ENCODE results near the gene PPFIA2. TPM values are rescaled to one million over a fixed set of nuclear protein-coding genes. Genes with fewer than 3 reads are reported as not detected.

Gene PPFIA2
- total and polyA plus RNA-seq, 10 of the 15 experiments (the other 5 are each of a cell fraction or from before 2014, with no cell fraction given): 0.06 to 0.39 (median 0.18) TPM; not detected in 6

DNA sequence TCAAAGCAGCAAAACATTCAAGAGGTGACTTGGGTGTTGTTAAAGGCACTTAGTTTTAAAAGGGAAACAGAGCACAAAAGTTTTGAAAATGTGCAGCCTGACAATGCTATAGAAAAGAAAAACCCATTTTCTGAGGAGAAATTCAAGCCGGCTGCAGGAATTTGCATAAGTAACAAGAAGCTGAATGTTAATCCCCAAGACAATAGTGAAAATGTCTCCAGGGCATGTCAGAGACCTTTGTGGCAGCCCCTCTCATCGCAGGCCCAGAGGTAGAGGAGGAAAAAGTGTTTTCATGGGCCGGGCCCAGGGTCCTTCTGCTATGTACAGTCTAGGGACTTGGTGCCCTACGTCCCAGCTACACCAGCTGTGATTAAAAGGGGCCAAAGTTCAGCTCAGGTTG lies 167.9 kb downstream of the PPFIA2 start:
- intact Hi-C loops (cut with micrococcal nuclease; ENCODE audit: unreplicated experiment) (no loop called here), in situ Hi-C loops (cut with MboI) (no loop called here)
- BruUV-seq (replicated peaks): no TSS peak
- ChIA-PET RAD21 (ENCODE audit: unreplicated experiment) (no interaction called here), SMC1A (ENCODE audit: uncharacterized antibody, unreplicated experiment) (no interaction called here), CTCF (no interaction called here), POLR2A (no interaction called here)
- Histone ChIP-seq H3K4me2 (ENCODE audit: control insufficient read depth, insufficient read depth) (no peak overlapping the region), H2AFZ (ENCODE audit: control insufficient read depth, low read depth, low read length) (no peak overlapping the region), H4K20me1 (ENCODE audit: control insufficient read depth, insufficient read depth) (no peaks in the 10 kb centered on the region), H3K4me1 (ENCODE audit: control insufficient read depth, insufficient read depth, low read length) (no peaks in the 10 kb centered on the region), H3K9me3 (replicated peaks; ENCODE audit: control insufficient read depth, insufficient read depth, low read length) (no peaks in the 10 kb centered on the region), H3K4me3 (no peak overlapping the region), H3K36me3 (ENCODE audit: control insufficient read depth in 2 of 2, insufficient read depth in 2 of 2, low read length in 1 of 2) (no peaks in the 10 kb centered on the region), H3K79me2 (ENCODE audit: control insufficient read depth, insufficient read depth, low read length) (no peaks in the 10 kb centered on the region), H3K27me3 (replicated peaks in 1 of 2; ENCODE audit: control insufficient read depth in 2 of 2, insufficient read depth in 2 of 2, low read length in 1 of 2) (no peaks in the 10 kb centered on the region), H3K9ac (ENCODE audit: control insufficient read depth, insufficient read depth, low read length) (no peak overlapping the region), H3K27ac (ENCODE audit: control insufficient read depth, insufficient read depth) (no peak overlapping the region)
- DNase-seq (ENCODE audit: low read depth, low spot score) (no peak), ATAC-seq (no peak), FAIRE-seq (no peak)
- no peak for TF ChIP-seq TCF12 (IDR thresholded peaks at IDR 0.05; ENCODE audit: low read depth, low read length)
- no peak for TF ChIP-seq FOS (IDR thresholded peaks at IDR 0.05; ENCODE audit: borderline replicate concordance, extremely low read depth, insufficient read length)
- no peak for TF ChIP-seq PAX5 (IDR thresholded peaks at IDR 0.05; ENCODE audit: borderline replicate concordance, low read depth, low read length)
- no peak for TF ChIP-seq DPF2 (IDR thresholded peaks at IDR 0.05)
- TF ChIP-seq MEF2B (IDR thresholded peaks at IDR 0.05; ENCODE audit: partially characterized antibody, poor library complexity, severe bottlenecking): no peak
- TF ChIP-seq, protein P1, sequence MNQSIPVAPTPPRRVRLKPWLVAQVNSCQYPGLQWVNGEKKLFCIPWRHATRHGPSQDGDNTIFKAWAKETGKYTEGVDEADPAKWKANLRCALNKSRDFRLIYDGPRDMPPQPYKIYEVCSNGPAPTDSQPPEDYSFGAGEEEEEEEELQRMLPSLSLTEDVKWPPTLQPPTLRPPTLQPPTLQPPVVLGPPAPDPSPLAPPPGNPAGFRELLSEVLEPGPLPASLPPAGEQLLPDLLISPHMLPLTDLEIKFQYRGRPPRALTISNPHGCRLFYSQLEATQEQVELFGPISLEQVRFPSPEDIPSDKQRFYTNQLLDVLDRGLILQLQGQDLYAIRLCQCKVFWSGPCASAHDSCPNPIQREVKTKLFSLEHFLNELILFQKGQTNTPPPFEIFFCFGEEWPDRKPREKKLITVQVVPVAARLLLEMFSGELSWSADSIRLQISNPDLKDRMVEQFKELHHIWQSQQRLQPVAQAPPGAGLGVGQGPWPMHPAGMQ (IDR thresholded peaks at IDR 0.05; ENCODE audit: borderline replicate concordance): no peak
- no peak for TF ChIP-seq SMC3 (IDR thresholded peaks at IDR 0.05; ENCODE audit: borderline replicate concordance, low read length)
- TF ChIP-seq CEBPB (IDR thresholded peaks at IDR 0.05; ENCODE audit: borderline replicate concordance in 1 of 2, low read depth in 2 of 2, low read length in 2 of 2): no peak
- no peak for TF ChIP-seq EGR1 (IDR thresholded peaks at IDR 0.05; ENCODE audit: borderline replicate concordance in 1 of 2, low read depth in 2 of 2, low read length in 2 of 2)
- no peak for TF ChIP-seq ATF7 (IDR thresholded peaks at IDR 0.05; ENCODE audit: low read depth)
- TF ChIP-seq POLR2AphosphoS5 (IDR thresholded peaks at IDR 0.05; ENCODE audit: low read length): no peak
- no peak for TF ChIP-seq RCOR1 (conservative IDR thresholded peaks at IDR 0.05; ENCODE audit: low read depth, low read length)
- TF ChIP-seq STAT3 (IDR thresholded peaks at IDR 0.05; ENCODE audit: low read depth, low read length): no peak
- TF ChIP-seq NR2C1 (IDR thresholded peaks at IDR 0.05): no peak
- no peak for TF ChIP-seq POU2F2 (IDR thresholded peaks at IDR 0.05; ENCODE audit: borderline replicate concordance, low read depth, low read length)
- TF ChIP-seq REST (IDR thresholded peaks at IDR 0.05; ENCODE audit: low read depth, low read length): no peak
- no peak for TF ChIP-seq BCL11A (IDR thresholded peaks at IDR 0.05; ENCODE audit: low read depth, low read length)
- no peak for TF ChIP-seq RFX5 (IDR thresholded peaks at IDR 0.05; ENCODE audit: low read depth, low read length)
- 25% methylated on average over 4 of the region's 4 CpGs for WGBS (ENCODE audit: insufficient coverage, insufficient replicate concordance, low lambda C conversion rate, missing lambda C conversion rate)

Data from GM12878 (cell line).